Activated naive CD4-positive, alpha-beta T cell treated with anti-CD3 and anti-CD28 coated beads for 36 hours (primary cell): Measurements from ENCODE around the gene CYFIP2. TPM values are rescaled to one million over a fixed set of nuclear protein-coding genes. Genes with fewer than 3 reads are reported as not detected.
A peak's percentile ranks its signal among the peaks of the same experiment; 100 is the strongest.

ENCODE experiments used
- CTCF ChIA-PET: fragments of 350-600 bp; sonication (Branson Sonifier 250); formaldehyde crosslinking; loops from one replicate; lab custom pipeline; 2021; ENCODE audit warnings: antibody characterized with exemption; lab: Charles Lee
- DNase-seq: peaks from one replicate; pipeline ENCODE4 v3.0.0-alpha.2; 2020
- H3K27ac Mint-ChIP-seq: one replicate; pipeline ENCODE4 v1.8.0; 2021; ENCODE audit warnings: mild to moderate bottlenecking, mixed read lengths
- H3K27me3 Mint-ChIP-seq: one replicate; pipeline ENCODE4 v1.8.0; 2021; ENCODE audit warnings: low read depth, mixed read lengths
- H3K36me3 Mint-ChIP-seq: one replicate; pipeline ENCODE4 v1.8.0; 2021; ENCODE audit warnings: low read depth, mixed read lengths
- H3K4me1 Mint-ChIP-seq: one replicate; pipeline ENCODE4 v1.8.0; 2021; ENCODE audit warnings: low read depth, mixed read lengths
- H3K4me3 Mint-ChIP-seq: one replicate; pipeline ENCODE4 v1.8.0; 2021; ENCODE audit warnings: mild to moderate bottlenecking, moderate library complexity, mixed read lengths
- H3K9me3 Mint-ChIP-seq: one replicate; pipeline ENCODE4 v1.8.0; 2021; ENCODE audit warnings: mixed read lengths
- intact Hi-C: fragments of 100-400 bp; cut with micrococcal nuclease; formaldehyde crosslinking; loops from one replicate; pipeline ENCODE4 v1.15.1; 2023
- total RNA-seq, 2 experiments: library from RNA; stranded (reverse); gene quantifications; one replicate each; pipeline ENCODE4 v1.2.3, GENCODE V29; 2021

Gene CYFIP2
- total RNA-seq, 2 experiments from 2014 or later: 490 to 492 TPM

DNA sequence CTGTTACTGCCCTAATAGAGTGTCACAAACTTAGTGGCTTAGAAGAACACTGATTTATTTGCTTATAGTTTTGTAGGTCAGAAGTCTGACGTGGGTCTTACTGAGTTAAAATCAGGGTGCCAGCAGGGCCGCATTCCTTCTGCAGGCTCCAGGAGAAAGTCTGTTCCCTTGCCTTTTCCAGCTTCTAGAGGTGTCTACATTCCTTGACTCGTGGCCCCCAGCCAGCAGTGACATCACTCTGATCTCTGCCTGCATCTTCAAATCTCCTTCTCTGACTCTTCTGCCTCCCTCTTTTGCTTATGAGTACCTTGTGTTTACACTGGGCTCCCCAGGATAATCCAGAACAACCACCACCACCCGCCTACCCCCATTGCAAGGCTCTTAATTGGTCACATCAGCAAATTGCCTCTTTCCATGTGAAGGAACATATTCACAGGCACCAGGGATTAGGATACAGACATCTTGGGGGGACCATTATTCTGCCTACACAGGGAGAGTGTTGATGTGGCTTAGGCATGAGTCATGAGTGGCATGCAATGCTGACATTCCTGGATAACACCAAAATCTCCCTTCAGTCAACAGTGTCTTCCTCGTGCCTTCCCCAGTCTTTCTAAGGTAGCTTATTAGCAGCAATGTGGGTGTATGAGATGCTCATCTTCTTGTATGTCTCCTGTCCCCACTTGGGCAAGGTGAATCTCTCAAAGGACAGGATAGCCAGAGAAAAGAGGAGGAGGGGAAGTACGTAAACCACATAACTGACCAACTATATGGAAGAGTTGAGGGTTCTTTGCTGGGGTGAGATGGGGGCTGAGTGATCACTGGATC lies 24.4 kb downstream of the CYFIP2 start:
- CTCF ChIA-PET: interaction anchor here (0.6 to 1.7 kb wide), 2 partner anchors 11 to 38 kb away, joined by 3 to 4 read pairs; no protein-coding TSS in a partner anchor
- Mint-ChIP-seq H3K27ac (peak overlapping the region; percentile 68), H3K4me1 (peaks cover 79% of the 10 kb centered on the region), H3K9me3 (no peaks in the 10 kb centered on the region), H3K36me3 (peaks cover 68% of the 10 kb centered on the region), H3K4me3 (no peak overlapping the region), H3K27me3 (no peaks in the 10 kb centered on the region)
- no peak for DNase-seq
- intact Hi-C loops: no loop called here

DNA sequence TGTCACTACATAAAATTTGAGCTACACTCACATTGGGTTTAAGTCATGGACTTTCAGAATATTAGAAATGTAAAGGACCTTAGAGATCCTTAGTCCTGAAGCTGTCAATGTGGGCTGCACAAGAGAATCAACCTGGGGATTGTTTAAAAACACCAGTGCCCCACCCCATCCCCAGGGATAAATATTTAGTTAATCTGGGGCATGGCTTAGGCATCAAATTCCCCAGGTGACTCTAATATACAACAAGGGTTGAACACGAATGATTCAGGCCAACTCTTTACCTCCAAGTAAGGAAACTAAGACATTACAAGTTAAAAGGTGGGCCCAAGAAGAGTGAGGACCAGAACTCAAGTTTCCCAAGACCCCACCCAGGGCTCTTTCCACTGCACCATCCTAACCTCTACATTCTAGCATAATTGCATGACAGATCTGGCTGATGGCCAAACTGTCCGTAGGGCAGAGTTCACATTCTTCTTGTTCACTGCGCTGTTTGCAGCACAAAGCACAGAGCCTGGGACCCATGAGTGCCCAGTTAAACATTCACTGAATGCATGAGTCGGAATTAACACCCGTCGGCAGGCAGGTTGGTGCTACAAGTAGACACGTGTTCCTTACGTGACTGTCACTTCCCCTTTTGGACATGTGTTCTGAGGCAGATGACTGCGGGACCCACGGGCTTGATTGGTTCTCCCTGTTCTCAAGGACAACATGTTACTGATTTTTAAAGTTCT lies 25.2 kb downstream of the CYFIP2 start:
- intact Hi-C loops: loop anchor here (1.0 kb wide), 1 partner anchor 9 kb away; no protein-coding TSS in a partner anchor
- CTCF ChIA-PET: interaction anchor here (1.7 kb wide), 1 partner anchor 37 kb away, joined by 3 read pairs; no protein-coding TSS in a partner anchor
- peak; percentile 71 for DNase-seq
- Mint-ChIP-seq H3K4me3 (no peak overlapping the region), H3K9me3 (no peaks in the 10 kb centered on the region), H3K4me1 (peaks cover 79% of the 10 kb centered on the region), H3K27me3 (no peaks in the 10 kb centered on the region), H3K36me3 (peaks cover 71% of the 10 kb centered on the region), H3K27ac (peak overlapping the region; percentile 68)

DNA sequence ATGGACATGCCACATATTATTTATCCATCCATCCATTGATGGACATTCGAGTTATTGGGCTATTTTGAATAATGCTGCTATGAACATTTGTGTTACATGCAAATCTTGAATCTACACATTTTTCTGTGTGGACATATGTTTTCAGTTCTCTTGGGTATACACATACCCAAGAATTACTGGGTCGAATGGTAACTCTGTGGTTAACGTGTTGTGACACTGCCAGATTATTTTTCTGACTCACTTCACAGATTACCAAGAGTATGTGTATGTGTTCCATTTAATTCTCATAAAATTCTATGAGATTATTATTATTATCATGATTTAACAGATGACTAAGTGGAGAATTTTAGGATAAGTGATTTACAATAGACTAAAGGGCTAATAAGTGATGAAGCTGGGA lies 26.7 kb downstream of the CYFIP2 start:
- Mint-ChIP-seq H3K4me1 (peaks cover 71% of the 10 kb centered on the region), H3K9me3 (no peaks in the 10 kb centered on the region), H3K4me3 (no peak overlapping the region), H3K36me3 (peaks cover 73% of the 10 kb centered on the region), H3K27ac (no peak overlapping the region), H3K27me3 (no peaks in the 10 kb centered on the region)
- CTCF ChIA-PET: no interaction called here
- DNase-seq: no peak
- intact Hi-C loops: no loop called here

DNA sequence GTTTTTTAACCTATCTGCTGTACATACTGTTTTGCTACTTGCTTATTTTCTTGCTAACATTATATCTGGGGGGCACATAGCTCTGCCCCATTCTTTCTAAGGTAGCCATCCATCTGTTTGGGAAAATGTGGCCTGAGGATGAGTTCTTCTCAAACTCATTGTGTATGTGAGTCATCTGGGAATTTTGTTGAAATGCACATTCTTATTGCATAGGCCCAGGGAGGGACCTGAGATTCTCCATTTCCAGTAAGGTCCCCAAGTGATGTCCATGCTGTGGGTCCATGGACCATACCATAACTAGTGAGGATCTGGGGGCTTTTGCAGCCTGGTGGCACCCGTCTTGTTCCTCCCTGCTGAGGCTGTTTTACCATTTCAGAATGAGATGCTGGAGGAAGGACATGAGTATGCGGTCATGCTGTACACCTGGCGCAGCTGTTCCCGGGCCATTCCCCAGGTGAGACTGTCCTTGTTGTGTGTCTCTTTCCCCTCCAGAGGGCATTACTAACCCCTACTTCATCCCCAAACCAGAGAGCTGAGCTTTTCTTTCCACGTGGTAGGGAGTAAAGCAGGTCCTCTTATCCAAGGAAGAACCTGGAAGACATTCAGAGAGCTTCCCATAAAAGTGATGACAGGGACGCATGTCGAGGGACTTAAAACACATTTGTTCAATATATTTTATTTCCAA lies 28.6 kb downstream of the CYFIP2 start:
- intact Hi-C loops: no loop called here
- Mint-ChIP-seq H3K27ac (peak overlapping the region; percentile 61), H3K27me3 (no peaks in the 10 kb centered on the region), H3K4me3 (no peak overlapping the region), H3K9me3 (no peaks in the 10 kb centered on the region), H3K4me1 (peaks cover 55% of the 10 kb centered on the region), H3K36me3 (peaks cover 67% of the 10 kb centered on the region)
- CTCF ChIA-PET: interaction anchor here (1.2 to 1.8 kb wide), 3 partner anchors 9 to 146 kb away, joined by 4 to 5 read pairs (median 5); no protein-coding TSS in a partner anchor
- no peak for DNase-seq

DNA sequence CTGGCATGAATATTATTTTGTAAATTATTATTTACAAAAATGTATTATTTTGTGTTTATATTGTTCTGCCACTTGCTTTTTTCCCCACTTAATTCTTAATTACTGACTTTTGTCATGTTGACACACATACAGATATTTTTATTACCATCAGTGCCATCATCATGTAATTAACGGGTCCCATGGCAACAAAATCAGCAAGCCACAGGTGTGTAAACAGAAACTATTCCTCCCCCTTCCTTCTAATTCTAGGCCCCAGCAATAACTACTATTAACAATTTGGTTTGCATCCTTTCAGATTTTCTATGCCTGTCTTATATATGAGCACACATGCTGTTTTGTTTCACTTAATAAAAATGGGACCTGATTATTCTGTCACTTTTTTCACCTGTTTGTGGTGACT lies 29.3 kb downstream of the CYFIP2 start:
- Mint-ChIP-seq H3K36me3 (peaks cover 66% of the 10 kb centered on the region), H3K4me1 (peaks cover 49% of the 10 kb centered on the region), H3K27me3 (no peaks in the 10 kb centered on the region), H3K9me3 (no peaks in the 10 kb centered on the region), H3K4me3 (no peak overlapping the region), H3K27ac (no peak overlapping the region)
- CTCF ChIA-PET: interaction anchor here (1.3 to 1.8 kb wide), 2 partner anchors 9 to 33 kb away, joined by 5 read pairs; no protein-coding TSS in a partner anchor
- intact Hi-C loops: no loop called here
- no peak for DNase-seq

DNA sequence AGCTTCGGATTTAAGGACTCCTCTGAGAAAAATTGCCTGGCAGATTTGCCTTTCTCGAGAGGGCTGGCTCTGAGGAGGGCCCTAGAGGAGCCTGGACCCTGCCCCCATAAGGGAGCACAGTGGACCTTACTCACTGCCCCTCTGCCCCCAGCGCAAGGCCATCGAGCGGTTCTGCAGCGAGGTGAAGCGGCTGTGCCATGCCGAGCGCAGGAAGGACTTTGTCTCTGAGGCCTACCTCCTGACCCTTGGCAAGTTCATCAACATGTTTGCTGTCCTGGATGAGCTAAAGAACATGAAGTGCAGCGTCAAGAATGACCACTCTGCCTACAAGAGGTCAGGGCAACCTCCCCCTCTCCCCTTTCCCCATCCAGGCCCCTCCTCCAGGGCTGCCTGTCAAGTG lies 34.6 kb downstream of the CYFIP2 start:
- peaks cover 45% of the 10 kb centered on the region for H3K4me1 Mint-ChIP-seq
- H3K27me3 Mint-ChIP-seq: no peaks in the 10 kb centered on the region
- DNase-seq: no peak
- H3K27ac Mint-ChIP-seq: peak overlapping the region; percentile 78
- no peaks in the 10 kb centered on the region for H3K9me3 Mint-ChIP-seq
- CTCF ChIA-PET: interaction anchor here (1.2 to 1.6 kb wide), 5 partner anchors 10 to 44 kb away, joined by 3 to 4 read pairs (median 4); no protein-coding TSS in a partner anchor
- H3K36me3 Mint-ChIP-seq: peaks cover 66% of the 10 kb centered on the region
- no peak overlapping the region for H3K4me3 Mint-ChIP-seq
- intact Hi-C loops: no loop called here

DNA sequence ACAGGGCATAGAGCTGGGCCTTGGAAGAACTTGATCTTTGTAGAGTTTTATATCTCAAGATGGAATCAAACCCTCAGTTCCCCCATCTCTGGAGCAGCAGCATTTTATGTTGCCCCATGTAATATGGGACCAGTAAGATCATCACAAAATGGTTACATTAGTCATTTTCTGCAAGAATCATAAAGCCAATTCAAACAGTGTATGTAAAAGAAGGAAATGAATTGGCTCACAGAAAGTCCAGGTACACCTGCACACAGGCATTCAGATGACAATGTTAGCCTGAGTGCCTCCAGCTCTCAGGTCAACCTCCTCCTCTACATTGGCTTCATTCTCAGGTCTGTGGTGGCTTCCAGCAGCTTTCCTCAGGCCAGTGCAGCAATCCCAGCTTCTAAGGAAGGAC lies 35.1 kb downstream of the CYFIP2 start:
- no peak for DNase-seq
- no peak overlapping the region for H3K4me3 Mint-ChIP-seq
- peaks cover 67% of the 10 kb centered on the region for H3K36me3 Mint-ChIP-seq
- no peaks in the 10 kb centered on the region for H3K27me3 Mint-ChIP-seq
- CTCF ChIA-PET: interaction anchor here (1.2 to 1.6 kb wide), 5 partner anchors 11 to 44 kb away, joined by 3 to 4 read pairs (median 4); no protein-coding TSS in a partner anchor
- peaks cover 47% of the 10 kb centered on the region for H3K4me1 Mint-ChIP-seq
- intact Hi-C loops: no loop called here
- no peaks in the 10 kb centered on the region for H3K9me3 Mint-ChIP-seq
- peak overlapping the region; percentile 78 for H3K27ac Mint-ChIP-seq

DNA sequence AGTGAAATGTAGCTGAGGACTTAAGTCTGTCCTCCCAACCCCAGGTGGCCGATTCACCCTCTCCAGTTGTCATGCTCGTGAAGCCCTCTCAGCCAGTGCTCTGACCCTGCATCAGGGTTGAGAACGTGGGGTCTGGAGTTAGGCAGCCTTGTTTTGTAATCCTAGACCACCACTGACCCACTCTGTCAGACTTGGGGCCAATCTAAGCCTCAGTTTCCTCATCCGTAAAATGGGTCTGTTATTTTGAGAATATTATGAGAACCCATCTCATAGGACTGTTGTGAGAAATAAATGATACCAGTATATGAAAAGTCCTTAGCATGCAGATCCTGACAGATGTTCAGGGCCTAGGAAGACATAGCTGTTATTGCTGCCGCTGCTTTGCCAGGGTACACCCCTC lies 37.1 kb downstream of the CYFIP2 start:
- Mint-ChIP-seq H3K4me1 (peaks cover 65% of the 10 kb centered on the region), H3K27me3 (no peaks in the 10 kb centered on the region), H3K4me3 (no peak overlapping the region), H3K27ac (peak overlapping the region; percentile 81), H3K36me3 (peaks cover 69% of the 10 kb centered on the region), H3K9me3 (no peaks in the 10 kb centered on the region)
- intact Hi-C loops: no loop called here
- no peak for DNase-seq
- CTCF ChIA-PET: interaction anchor here (0.6 to 2.5 kb wide), 9 partner anchors 8 to 154 kb away, joined by 3 to 13 read pairs (median 9); no protein-coding TSS in a partner anchor

DNA sequence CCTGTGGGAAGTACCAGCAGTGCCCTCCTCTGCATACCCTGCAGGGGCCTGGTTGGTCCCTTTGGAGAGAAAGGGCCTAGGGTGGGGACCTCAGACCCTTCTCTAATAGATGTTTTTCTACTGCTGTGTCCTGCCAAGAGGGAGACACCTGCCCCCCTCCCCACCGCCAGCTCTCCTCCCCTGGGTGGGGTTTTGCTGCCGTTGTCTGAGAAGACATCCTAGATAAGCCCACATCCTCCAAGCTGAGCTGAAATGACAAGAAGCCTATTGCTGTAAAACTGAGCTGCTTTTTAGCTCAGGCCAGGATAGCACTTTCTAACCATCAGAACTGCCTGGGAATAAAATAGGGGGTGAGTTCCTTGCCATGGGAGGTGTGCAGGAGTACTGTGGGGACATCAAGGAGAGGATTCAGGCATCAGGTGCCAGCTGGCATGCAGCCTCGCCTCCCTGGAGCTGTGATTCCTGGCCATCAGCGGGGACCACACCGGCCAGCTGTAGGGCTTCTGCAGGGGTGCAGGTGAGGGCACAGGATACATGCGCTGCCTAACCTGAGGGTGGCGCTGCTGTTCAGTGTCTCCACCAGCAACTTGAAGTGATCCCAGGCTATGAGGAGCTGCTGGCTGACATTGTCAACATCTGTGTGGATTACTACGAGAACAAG lies 37.9 kb downstream of the CYFIP2 start:
- intact Hi-C loops: no loop called here
- Mint-ChIP-seq H3K36me3 (peaks cover 68% of the 10 kb centered on the region), H3K4me3 (no peak overlapping the region), H3K4me1 (peaks cover 72% of the 10 kb centered on the region), H3K9me3 (no peaks in the 10 kb centered on the region), H3K27me3 (no peaks in the 10 kb centered on the region), H3K27ac (peak overlapping the region; percentile 81)
- peak; percentile 82 for DNase-seq
- CTCF ChIA-PET: interaction anchor here (0.7 to 2.5 kb wide), 14 partner anchors 9 to 172 kb away, joined by 3 to 13 read pairs (median 5); no protein-coding TSS in a partner anchor

DNA sequence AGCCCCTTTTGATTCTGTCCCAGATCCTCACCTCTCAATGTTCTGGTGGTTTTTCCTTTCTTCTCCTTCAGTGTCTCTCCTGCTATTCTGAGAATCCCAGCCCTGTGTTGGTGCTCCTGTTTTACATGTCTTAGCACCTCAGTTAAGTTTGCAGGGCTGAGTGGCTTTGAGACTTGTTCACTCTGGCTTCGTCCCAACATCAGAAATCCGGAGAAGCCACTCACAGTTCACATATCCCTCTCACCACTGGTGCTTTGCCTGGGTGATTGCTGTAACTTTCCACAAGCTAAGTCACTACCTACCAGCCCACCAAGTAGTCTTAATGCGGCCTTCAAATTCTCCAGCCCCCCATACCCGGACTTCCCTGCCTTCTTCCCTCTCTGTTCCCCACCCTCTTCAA lies 40.2 kb downstream of the CYFIP2 start:
- H3K27me3 Mint-ChIP-seq: no peaks in the 10 kb centered on the region
- peaks cover 60% of the 10 kb centered on the region for H3K36me3 Mint-ChIP-seq
- H3K9me3 Mint-ChIP-seq: no peaks in the 10 kb centered on the region
- peaks cover 79% of the 10 kb centered on the region for H3K4me1 Mint-ChIP-seq
- intact Hi-C loops: no loop called here
- DNase-seq: no peak
- H3K27ac Mint-ChIP-seq: peak overlapping the region; percentile 87
- CTCF ChIA-PET: interaction anchor here (0.6 to 0.8 kb wide), 3 partner anchors 22 to 53 kb away, joined by 3 read pairs; no protein-coding TSS in a partner anchor
- no peak overlapping the region for H3K4me3 Mint-ChIP-seq

DNA sequence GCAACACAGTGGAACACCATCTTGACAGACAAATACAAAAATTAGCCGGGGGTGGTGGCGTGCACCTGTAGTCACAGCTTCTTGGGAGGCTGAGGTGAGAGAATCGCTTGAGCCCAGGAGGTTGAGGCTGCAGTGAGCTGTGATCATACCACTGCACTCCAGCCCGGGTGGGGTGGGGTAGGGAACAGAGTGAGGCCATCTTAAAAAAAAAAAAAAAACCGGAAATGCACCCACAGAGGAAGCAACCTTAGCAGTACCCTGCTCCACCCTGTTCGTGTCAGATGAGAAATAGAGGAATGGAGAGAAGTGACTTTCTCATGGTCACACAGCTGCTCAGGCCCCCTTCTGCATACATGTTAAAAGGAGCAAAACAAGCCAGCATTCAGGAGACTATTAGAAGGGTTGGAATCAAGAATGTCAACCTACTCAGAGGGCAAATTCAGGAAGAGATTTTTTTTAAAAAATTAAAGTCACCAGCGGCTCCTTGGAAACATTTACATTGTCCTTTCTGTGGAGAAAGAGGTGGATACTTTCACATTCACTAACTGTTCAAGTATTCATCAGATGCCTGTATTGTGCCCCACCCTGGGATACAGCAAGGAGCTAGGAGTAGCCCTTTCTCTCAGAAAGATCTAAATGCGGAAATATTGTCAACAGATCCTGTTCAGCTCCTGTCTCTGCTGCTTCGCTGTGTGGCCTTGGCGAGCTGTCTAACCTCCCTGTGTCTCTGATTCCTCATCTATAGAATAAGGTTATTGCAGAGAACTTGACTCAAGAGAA lies 41.0 kb downstream of the CYFIP2 start:
- intact Hi-C loops: no loop called here
- CTCF ChIA-PET: interaction anchor here (0.6 to 2.4 kb wide), 13 partner anchors 8 to 154 kb away, joined by 3 to 11 read pairs (median 4); partner anchors contain the start of gene CYFIP2
- H3K36me3 Mint-ChIP-seq: peaks cover 60% of the 10 kb centered on the region

More for the DNA sequence above, 41.0 kb downstream of the CYFIP2 start:
- peak; percentile 54 for DNase-seq
- Mint-ChIP-seq H3K27me3 (no peaks in the 10 kb centered on the region), H3K4me1 (peaks cover 81% of the 10 kb centered on the region), H3K9me3 (no peaks in the 10 kb centered on the region), H3K4me3 (no peak overlapping the region), H3K27ac (peak overlapping the region; percentile 87)
